OCI-LY1 (cell line): ENCODE measurements around the gene FNDC11.

ENCODE experiments used
- H2AFZ ChIP-seq: fragments of 200-600 bp; sonication (generic), shearing (Covaris generic); 2 replicates; pipeline ENCODE4 v1.6.0; 2014; ENCODE audit warnings: antibody characterized with exemption, mild to moderate bottlenecking, low read length
- H3F3A ChIP-seq: fragments of 200-600 bp; sonication (generic), shearing (Covaris generic); 2 replicates; pipeline ENCODE4 v1.6.0; 2014; ENCODE audit warnings: mild to moderate bottlenecking, antibody characterized with exemption, low read length, moderate library complexity; ENCODE audit not compliant: insufficient read depth
- H3K27ac ChIP-seq: fragments of 200-600 bp; sonication (generic); 2 replicates; pipeline ENCODE4 v1.5.1; 2014; ENCODE audit warnings: low read length, mixed run types, mild to moderate bottlenecking, low read depth; ENCODE audit not compliant: poor library complexity, severe bottlenecking
- H3K27me3 ChIP-seq: fragments of 200-600 bp; sonication (generic); 2 replicates; pipeline ENCODE4 v1.6.0; 2014; ENCODE audit warnings: antibody characterized with exemption, mild to moderate bottlenecking, low read length, moderate library complexity; ENCODE audit not compliant: insufficient read depth
- H3K36me3 ChIP-seq: fragments of 200-600 bp; sonication (generic); 2 replicates; pipeline ENCODE4 v1.6.1; 2014; ENCODE audit warnings: mild to moderate bottlenecking, antibody characterized with exemption, low read length, moderate library complexity, mixed read lengths; ENCODE audit not compliant: insufficient read depth
- H3K4me1 ChIP-seq: fragments of 200-600 bp; sonication (generic); 2 replicates; pipeline ENCODE4 v1.5.1; 2014; ENCODE audit warnings: mild to moderate bottlenecking, low read length, moderate library complexity; ENCODE audit not compliant: insufficient read depth, severe bottlenecking
- H3K4me2 ChIP-seq: fragments of 200-600 bp; sonication (generic), shearing (Covaris generic); 2 replicates; pipeline ENCODE4 v1.6.1; 2014; ENCODE audit warnings: low read length
- H3K4me3 ChIP-seq: fragments of 200-600 bp; sonication (generic); 2 replicates; pipeline ENCODE4 v1.5.1; 2014; ENCODE audit warnings: low read length, low read depth, mild to moderate bottlenecking, mixed read lengths; ENCODE audit not compliant: poor library complexity, severe bottlenecking
- H3K79me2 ChIP-seq: fragments of 200-600 bp; shearing (Covaris generic); 2 replicates; pipeline ENCODE4 v1.6.1; 2016; ENCODE audit warnings: mixed run types, low read length, mixed read lengths; ENCODE audit not compliant: insufficient read depth
- H3K9ac ChIP-seq: fragments of 200-600 bp; sonication (generic), shearing (Covaris generic); 2 replicates; pipeline ENCODE4 v1.6.1; 2014; ENCODE audit warnings: mild to moderate bottlenecking, low read length, mixed read lengths
- H3K9me2 ChIP-seq: fragments of 200-600 bp; sonication (generic), shearing (Covaris generic); 2 replicates; pipeline ENCODE4 v1.6.1; 2014; ENCODE audit warnings: low read depth, mild to moderate bottlenecking, low read length, mixed read lengths
- H3K9me3 ChIP-seq: fragments of 200-600 bp; shearing (Covaris generic); 2 replicates; pipeline ENCODE4 v1.6.1; 2014; ENCODE audit warnings: low read length, mixed read lengths
- H4K20me1 ChIP-seq: fragments of 200-600 bp; sonication (generic), shearing (Covaris generic); 2 replicates; pipeline ENCODE4 v1.6.0; 2016; ENCODE audit warnings: mild to moderate bottlenecking, low read length; ENCODE audit not compliant: insufficient read depth
- EZH2 ChIP-seq: fragments of 200-600 bp; sonication (generic), shearing (Covaris generic); IDR thresholded peaks from 2 replicates; pipeline ENCODE4 v1.8.0; 2017; ENCODE audit warnings: borderline replicate concordance, mixed run types, mild to moderate bottlenecking, antibody characterized with exemption, low read length, moderate library complexity, mixed read lengths
- TF ChIP-seq, protein P1 (sequence below): fragments of 200-600 bp; sonication (generic), shearing (Covaris generic); IDR thresholded peaks from 2 replicates; pipeline ENCODE4 v1.5.1; 2017; ENCODE audit warnings: mild to moderate bottlenecking, antibody characterized with exemption, low read length, moderate library complexity, mixed read lengths

The FNDC11 gene

DNA sequence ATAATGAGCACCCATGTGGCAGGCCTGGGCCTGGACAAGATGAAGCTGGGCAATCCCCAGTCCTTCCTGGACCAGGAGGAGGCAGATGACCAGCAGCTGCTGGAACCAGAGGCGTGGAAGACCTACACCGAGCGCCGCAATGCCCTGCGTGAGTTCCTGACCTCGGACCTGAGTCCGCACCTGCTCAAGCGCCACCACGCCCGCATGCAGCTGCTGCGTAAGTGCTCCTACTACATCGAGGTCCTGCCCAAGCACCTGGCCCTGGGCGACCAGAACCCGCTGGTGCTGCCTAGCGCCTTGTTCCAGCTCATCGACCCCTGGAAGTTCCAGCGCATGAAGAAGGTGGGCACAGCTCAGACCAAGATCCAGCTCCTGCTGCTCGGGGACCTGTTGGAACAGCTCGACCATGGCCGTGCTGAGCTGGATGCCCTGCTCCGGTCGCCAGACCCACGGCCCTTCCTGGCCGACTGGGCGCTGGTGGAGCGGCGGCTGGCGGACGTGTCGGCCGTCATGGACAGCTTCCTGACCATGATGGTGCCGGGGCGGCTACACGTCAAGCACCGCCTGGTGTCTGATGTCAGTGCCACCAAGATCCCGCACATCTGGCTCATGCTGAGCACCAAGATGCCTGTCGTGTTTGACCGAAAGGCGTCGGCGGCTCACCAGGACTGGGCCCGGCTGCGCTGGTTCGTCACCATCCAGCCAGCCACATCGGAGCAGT is 1.9 kb downstream of the FNDC11 start:
- Histone ChIP-seq H3K79me2 (no peaks in the 10 kb centered on the region), H3K9me3 (no peaks in the 10 kb centered on the region), H3F3A (0 out of 2 replicates have a peak, but pooled peaks cover 5% of the 10 kb centered on the region), H3K27ac (no peak overlapping the region), H3K36me3 (no peaks in the 10 kb centered on the region), H3K4me1 (peaks cover 18% of the 10 kb centered on the region), H3K4me2 (no peak overlapping the region), H2AFZ (no peak overlapping the region), H3K9me2 (no peaks in the 10 kb centered on the region), H4K20me1 (no peaks in the 10 kb centered on the region), H3K9ac (no peak overlapping the region), H3K4me3 (no peak overlapping the region), H3K27me3 (peaks cover 9% of the 10 kb centered on the region; the same call in 1 of the 2 replicates)
- TF ChIP-seq, protein P1, sequence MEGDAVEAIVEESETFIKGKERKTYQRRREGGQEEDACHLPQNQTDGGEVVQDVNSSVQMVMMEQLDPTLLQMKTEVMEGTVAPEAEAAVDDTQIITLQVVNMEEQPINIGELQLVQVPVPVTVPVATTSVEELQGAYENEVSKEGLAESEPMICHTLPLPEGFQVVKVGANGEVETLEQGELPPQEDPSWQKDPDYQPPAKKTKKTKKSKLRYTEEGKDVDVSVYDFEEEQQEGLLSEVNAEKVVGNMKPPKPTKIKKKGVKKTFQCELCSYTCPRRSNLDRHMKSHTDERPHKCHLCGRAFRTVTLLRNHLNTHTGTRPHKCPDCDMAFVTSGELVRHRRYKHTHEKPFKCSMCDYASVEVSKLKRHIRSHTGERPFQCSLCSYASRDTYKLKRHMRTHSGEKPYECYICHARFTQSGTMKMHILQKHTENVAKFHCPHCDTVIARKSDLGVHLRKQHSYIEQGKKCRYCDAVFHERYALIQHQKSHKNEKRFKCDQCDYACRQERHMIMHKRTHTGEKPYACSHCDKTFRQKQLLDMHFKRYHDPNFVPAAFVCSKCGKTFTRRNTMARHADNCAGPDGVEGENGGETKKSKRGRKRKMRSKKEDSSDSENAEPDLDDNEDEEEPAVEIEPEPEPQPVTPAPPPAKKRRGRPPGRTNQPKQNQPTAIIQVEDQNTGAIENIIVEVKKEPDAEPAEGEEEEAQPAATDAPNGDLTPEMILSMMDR, result no peak
- no peak for TF ChIP-seq EZH2

DNA sequence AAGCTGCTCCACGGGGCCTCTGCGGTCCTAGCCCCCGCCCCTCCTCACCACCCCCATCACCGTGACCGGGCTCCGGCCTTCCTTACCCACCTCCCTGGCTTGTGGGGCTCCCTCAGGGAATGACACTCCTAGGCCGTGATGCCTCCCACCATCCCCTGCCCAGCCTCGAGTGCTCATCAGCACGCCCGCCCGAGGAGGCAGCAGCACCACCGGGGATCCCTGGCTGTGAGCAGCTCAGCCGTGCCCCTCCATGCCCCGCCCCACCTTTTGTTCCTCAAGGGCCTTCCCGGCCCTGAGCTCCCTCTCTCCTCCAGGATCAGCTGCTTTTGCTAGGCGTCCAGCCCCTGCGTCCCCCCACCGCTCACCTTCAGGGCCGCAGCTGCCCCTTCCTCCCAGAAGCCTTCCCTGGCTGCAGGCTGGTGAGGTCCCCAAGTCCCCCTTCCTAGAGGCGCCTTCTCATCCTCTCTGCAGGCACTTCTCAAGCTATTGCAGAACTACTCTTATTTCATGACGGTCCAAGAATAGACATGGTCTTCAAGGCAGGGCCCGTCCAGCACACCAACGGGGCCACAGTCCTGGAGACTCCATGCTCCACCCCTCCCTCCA is 3.0 kb downstream of the FNDC11 start:
- Histone ChIP-seq H3K79me2 (no peaks in the 10 kb centered on the region), H2AFZ (no peak overlapping the region), H3K27me3 (peaks cover 9% of the 10 kb centered on the region; the same call in 1 of the 2 replicates), H3K9me3 (no peaks in the 10 kb centered on the region), H3K9ac (no peak overlapping the region), H3F3A (0 out of 2 replicates have a peak, but pooled peaks cover 5% of the 10 kb centered on the region), H3K4me1 (peaks cover 18% of the 10 kb centered on the region), H3K9me2 (no peaks in the 10 kb centered on the region), H3K36me3 (no peaks in the 10 kb centered on the region), H4K20me1 (no peaks in the 10 kb centered on the region), H3K4me2 (no peak overlapping the region), H3K4me3 (no peak overlapping the region), H3K27ac (no peak overlapping the region)
- TF ChIP-seq EZH2, result no peak
- TF ChIP-seq, protein P1, result no peak

GRCh38 chr20:63557481-63557891 is 3.5 kb downstream of the FNDC11 start:
- Histone ChIP-seq H3K4me1 (peaks cover 14% of the 10 kb centered on the region), H3K79me2 (no peaks in the 10 kb centered on the region), H3K4me3 (no peak overlapping the region), H3K27ac (no peak overlapping the region), H3K36me3 (no peaks in the 10 kb centered on the region), H3F3A (0 out of 2 replicates have a peak, but pooled peaks cover 5% of the 10 kb centered on the region), H3K9ac (no peak overlapping the region), H3K4me2 (no peak overlapping the region), H3K9me2 (no peaks in the 10 kb centered on the region), H4K20me1 (no peaks in the 10 kb centered on the region), H3K9me3 (no peaks in the 10 kb centered on the region), H3K27me3 (peaks cover 10% of the 10 kb centered on the region; the same call in 1 of the 2 replicates), H2AFZ (no peak overlapping the region)
- no peak for TF ChIP-seq EZH2
- TF ChIP-seq, protein P1, result no peak
